Placental epithelial cell (primary cell): Measurements from ENCODE around the gene FSTL3. TPM values are rescaled to one million over a fixed set of nuclear protein-coding genes. Genes with fewer than 3 reads are reported as not detected.

Experiments
- total RNA-seq: library from RNA; depleted of rRNA; stranded (reverse); fragments of >200 nt; gene quantifications from 2 replicates; pipeline ENCODE4 v1.2.3, GENCODE V29; 2012

Gene FSTL3
- total RNA-seq = 221 and 628 TPM in 2 replicates

DNA sequence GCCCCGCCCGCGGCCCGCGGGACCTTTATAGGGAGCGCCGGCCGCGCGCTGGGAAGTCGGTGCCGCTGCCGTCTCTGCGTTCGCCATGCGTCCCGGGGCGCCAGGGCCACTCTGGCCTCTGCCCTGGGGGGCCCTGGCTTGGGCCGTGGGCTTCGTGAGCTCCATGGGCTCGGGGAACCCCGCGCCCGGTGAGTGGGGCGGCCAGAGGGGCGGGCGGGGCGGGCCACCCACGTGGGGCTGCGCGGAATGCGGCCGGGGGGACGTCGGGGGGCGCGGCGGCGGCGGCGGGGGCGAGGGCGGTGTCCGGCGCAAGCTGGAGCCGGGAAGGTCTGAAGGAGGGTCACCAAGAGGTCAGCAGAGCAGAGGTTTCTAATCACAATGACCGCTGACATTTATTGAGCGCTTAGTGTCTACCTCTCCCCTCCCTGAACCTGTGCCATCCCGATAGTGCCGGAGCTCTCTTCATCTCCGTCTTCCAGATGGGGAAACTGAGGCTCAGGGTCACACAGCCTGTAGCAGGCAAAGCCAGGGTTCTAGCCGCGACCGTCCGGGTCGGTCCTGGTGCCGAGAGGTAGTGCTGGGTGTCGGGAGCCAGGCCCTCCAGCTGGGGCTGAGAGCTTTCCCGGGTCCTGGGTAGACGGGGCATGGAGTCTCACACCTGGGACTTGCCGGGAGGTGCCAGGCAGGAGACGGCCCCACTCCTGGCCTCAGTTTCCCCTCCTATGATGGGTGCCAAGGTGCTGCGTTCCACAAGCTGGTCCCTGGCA lies at the start of gene FSTL3:
Gene FSTL3, plus strand, starts transcription at position 54 of the 767 bp plus-strand sequence. Its CDS starts 32 bp downstream, at position 86.

DNA sequence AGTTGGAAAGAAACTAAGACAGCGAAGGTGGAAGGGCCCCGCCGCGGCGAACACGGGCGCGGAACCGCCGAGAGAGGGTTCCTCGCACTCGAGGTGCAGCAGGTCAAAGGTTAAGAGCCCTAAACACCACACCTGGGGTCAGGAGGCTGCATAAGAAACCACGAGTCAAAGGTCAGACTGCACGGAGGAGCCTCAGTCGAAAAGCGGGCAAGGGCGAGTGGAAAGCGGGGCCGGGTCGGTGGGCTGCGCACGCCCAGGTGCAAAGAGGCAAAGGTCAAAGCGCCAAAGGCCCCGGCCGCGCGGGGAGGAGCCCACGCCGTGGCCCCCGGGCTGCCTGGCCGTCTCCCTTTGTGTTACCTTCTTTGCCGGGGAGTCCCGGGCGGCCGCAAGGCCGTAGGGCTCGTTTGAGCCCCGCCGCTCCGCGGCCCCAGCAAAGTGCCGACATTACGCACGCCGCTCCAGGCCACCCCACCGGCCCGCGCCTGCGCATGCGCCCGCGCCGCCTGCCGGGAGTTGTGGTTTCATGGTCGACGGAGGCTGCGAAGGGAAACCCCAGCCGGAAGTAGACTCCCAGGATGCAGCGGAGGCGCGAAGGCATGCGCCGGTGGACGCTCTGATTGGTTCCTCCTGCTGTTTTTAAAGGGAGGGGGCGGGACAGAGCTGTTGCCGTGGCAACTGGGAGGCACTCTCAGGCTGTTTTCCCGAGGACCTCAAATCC lies 43.0 kb upstream of the FSTL3 start, which contains the start of gene POLRMT:
Gene POLRMT, minus strand, starts transcription at position 470 of the 718 bp plus-strand sequence. Its CDS starts 25 bp downstream, at position 445.

DNA sequence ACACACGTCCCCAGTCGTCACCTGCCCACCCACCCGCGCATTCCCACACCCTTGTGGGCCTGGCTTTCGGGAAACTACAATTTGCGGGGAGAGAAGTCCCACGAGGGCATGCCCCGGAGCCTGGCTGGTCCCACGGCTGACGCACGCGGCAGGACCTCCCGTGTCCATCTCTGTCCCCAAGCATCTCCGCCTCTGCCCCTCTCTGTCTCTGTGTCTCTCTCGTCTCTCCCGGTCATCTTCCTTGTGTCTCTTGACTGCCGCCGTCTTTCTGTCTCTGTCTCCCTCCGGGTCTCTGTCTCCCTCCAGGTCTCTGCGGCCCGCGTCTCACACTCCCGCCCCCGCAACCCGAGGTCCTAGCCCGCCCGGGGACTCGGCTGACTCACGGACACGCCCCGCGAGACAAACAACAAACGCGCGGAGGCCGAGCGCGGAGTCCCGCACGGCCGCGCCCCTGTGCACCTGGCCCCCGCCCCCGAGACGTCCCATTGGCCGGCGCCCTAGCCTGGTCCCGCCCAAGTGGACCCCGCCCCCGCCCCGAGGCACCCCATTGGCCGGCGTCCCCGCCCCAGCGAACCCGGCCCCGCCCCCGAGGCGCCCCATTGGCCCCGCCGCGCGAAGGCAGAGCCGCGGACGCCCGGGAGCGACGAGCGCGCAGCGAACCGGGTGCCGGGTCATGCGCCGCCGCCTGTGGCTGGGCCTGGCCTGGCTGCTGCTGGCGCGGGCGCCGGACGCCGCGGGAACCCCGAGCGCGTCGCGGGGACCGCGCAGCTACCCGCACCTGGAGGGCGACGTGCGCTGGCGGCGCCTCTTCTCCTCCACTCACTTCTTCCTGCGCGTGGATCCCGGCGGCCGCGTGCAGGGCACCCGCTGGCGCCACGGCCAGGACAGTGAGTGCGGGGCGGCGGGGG lies 36.7 kb upstream of the FSTL3 start, which contains the start of gene FGF22:
Gene FGF22, plus strand, starts transcription at position 627 of the 908 bp plus-strand sequence. Its CDS starts 47 bp downstream, at position 674.

DNA sequence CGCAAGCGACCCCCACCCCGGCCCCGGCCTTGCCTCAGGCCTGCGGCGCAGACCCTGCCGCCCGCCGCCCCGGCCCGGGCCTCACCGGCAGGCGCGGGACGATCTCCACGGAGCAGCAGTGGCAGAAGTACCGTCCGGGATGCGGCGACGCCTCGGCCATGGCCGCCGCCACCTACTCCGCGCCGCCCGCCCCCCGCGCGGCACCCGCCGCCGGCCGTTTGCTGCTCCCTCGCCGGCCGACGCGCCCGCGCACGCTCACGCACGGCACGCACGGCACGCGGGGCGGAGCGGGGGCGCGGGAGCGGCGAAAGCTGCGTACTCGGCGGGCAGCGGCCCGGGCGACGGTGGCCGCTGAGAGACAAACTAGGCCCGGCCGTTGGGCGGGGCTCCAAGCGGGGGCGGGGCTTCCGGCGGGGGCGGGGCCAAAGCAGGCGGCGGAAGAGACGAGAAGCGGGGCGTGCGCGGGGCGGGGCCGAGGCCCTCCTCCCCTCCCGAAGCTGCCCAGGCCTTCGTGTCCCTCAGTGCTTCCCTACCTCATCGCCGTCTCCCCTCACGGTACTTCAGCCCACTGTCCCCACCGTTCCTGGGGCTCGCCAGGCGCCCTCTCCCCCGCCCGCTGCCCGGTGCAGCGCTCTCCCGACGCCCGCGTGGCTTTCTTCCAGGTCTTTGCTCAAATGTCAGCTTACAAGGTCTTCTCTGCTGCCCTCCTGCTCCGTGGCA lies 13.1 kb upstream of the FSTL3 start, which contains the start of gene RNF126:
Gene RNF126, minus strand, starts transcription at position 253 of the 720 bp plus-strand sequence. Its CDS starts 93 bp downstream, at position 160.

DNA sequence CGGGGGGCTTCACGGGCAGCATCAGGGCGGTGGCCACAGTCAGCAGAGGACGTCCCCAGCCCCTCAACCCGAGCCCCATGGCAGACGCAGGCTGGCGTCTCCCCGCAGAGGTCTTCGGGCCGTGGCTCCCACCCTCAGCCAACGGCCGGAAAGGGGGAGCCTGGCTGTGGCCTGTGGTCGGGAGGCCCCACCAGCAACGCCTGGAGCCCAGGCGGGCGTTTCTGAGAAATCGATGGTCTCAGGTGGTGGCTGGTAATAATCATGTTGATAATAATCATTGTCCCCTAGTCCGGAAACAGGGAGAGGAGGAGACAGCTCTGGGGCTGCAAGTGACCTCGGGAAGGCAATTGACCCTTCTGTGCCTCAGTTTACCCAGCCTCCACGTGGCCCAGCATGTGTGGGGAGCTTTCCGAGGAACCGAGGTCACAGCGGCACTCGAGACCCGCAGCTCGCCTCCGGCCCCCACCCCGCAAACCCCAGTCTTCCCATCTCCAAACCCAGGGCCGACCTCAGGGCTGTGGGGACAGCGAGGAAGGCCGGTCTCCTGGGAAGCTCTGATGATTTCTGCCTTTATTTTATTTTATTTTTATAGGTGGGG lies 19.3 kb downstream of the FSTL3 start, which contains the start of gene PRSS57:
Gene PRSS57, minus strand, starts transcription at position 101 of the 598 bp plus-strand sequence. Its CDS starts 22 bp downstream, at position 79.

DNA sequence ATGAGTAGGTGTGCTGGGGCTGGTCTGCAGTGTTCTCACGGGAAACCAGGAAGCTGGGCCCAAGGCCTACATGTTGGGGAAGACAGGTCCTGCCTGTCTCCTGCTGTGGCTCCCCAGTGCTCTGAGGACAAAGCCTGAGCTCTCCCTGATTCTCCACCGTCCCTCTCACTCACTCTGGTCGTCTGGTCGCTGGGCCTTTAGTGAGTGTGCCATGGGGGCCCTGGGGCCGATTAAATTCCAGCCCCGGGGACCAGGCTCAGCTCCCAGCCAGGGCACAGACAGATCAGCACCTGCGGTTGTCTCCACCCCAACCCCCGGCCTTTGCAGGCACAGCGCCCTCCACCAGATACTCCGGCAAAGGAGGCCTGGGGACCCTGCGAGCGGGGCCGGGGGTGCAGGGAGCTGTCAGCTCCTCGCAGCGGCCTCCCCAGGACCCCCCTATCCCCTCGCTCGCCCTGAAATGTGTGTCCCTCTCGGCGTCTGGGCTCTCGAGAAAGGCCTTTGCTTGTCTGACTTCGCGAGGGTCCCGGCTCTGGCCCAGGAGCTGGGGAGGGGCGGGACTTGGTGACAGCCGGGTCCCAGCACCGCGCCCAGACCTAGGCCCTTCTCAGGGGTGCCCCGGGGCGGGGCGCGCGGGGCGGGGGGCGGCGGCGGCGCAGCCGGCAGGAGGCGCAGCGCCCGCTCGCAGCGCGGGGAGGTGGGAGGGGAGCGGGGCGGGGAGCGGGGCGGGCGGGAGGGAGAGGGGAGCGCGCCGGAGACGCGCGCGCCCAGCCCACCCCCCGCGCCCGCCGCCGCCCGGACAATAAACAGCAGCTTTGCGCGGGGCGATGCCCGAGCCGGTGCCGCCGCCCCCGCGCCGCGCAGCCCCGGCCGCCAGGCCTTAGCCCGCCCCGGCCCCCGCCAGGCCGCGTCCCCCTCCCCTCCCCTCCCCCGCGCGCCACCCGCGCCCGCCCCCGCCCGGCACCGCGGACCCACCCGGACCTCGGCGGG lies 32.3 kb downstream of the FSTL3 start, which contains the start of gene PALM:
Gene PALM, plus strand, starts transcription at position 782 of the 990 bp plus-strand sequence. CDS start 212 bp downstream, outside the sequence.

Other genes starting within 250 kb of the FSTL3 start
- gene SHC2, start 215.4 kb upstream of the FSTL3 start, total RNA-seq = not detected in 2 replicates
- 0.11 and 0.79 TPM in 2 replicates for gene MADCAM1, start 179.9 kb upstream of the FSTL3 start, total RNA-seq
- 50.3 and 77.6 TPM in 2 replicates for gene TPGS1, start 168.9 kb upstream of the FSTL3 start, total RNA-seq
- 71.8 and 75.5 TPM in 2 replicates for gene CDC34, start 144.6 kb upstream of the FSTL3 start, total RNA-seq
- not detected in 2 replicates for gene GZMM, start 132.3 kb upstream of the FSTL3 start, total RNA-seq
- gene BSG, start 103.8 kb upstream of the FSTL3 start, total RNA-seq = 235 and 281 TPM in 2 replicates
- 0.33 and 0.39 TPM in 2 replicates for gene HCN2, start 86.5 kb upstream of the FSTL3 start, total RNA-seq
- gene POLRMT, start 42.9 kb upstream of the FSTL3 start, total RNA-seq = 20.0 and 23.4 TPM in 2 replicates
- 0.33 and 0.39 TPM in 2 replicates for gene FGF22, start 36.5 kb upstream of the FSTL3 start, total RNA-seq
- 34.9 and 59.5 TPM in 2 replicates for gene RNF126, start 13.2 kb upstream of the FSTL3 start, total RNA-seq
- gene PRSS57, start 19.1 kb downstream of the FSTL3 start, total RNA-seq = not detected in 2 replicates
- gene PALM, start 32.5 kb downstream of the FSTL3 start, total RNA-seq = 0.11 and 1.2 TPM in 2 replicates
- gene MISP, start 74.7 kb downstream of the FSTL3 start, total RNA-seq = 11.0 and 58.5 TPM in 2 replicates
- gene PTBP1, start 121.1 kb downstream of the FSTL3 start, total RNA-seq = 106 and 194 TPM in 2 replicates
- gene PLPPR3, start 145.6 kb downstream of the FSTL3 start, total RNA-seq = under 0.01 TPM in 1 of 2 replicates, not detected in the other
- gene AZU1, start 151.4 kb downstream of the FSTL3 start, total RNA-seq = not detected in 2 replicates
- not detected in 2 replicates for gene PRTN3, start 164.6 kb downstream of the FSTL3 start, total RNA-seq
- gene ELANE, start 175.9 kb downstream of the FSTL3 start, total RNA-seq = not detected in 2 replicates
- 1.3 and 1.6 TPM in 2 replicates for gene CFD, start 183.3 kb downstream of the FSTL3 start, total RNA-seq
- 25.5 and 32.2 TPM in 2 replicates for gene MED16, start 216.8 kb downstream of the FSTL3 start, total RNA-seq
- not detected in 2 replicates for gene RNU6-9, start 217.1 kb downstream of the FSTL3 start, total RNA-seq
- 35.3 and 49.0 TPM in 2 replicates for gene R3HDM4, start 236.8 kb downstream of the FSTL3 start, total RNA-seq
- not detected in 2 replicates for gene KISS1R, start 240.9 kb downstream of the FSTL3 start, total RNA-seq
- 177 and 216 TPM in 2 replicates for gene ARID3A, start 249.6 kb downstream of the FSTL3 start, total RNA-seq